Endothelial cell of umbilical vein (primary cell): Measurements from ENCODE around the gene SP3. TPM values are rescaled to one million over a fixed set of nuclear protein-coding genes. Genes with fewer than 3 reads are reported as not detected.

Experiments used
- BruUV-seq: library from RNA; stranded (reverse); fragments of 400-500 nt; replicated peaks from 2 replicates; lab custom pipeline; 2021; lab: Mats Ljungman, UMichigan
- CTCF ChIA-PET: fragments of 300-600, 350-600 bp; sonication (Branson Sonifier 250); formaldehyde crosslinking; loops from one replicate; lab custom pipeline; 2021; ENCODE audit warnings: antibody characterized with exemption, inconsistent platforms; lab: Charles Lee
- POLR2A ChIA-PET: fragments of 300-600, 350-600 bp; sonication (Branson Sonifier 250); formaldehyde crosslinking; loops from one replicate; lab custom pipeline; 2021; ENCODE audit warnings: antibody characterized with exemption, inconsistent platforms; lab: Charles Lee
- DNase-seq: peaks from one replicate; pipeline ENCODE4 v3.0.0-alpha.2; 2011; ENCODE audit warnings: low read depth, low spot score
- FAIRE-seq: peaks from 2 replicates; lab custom pipeline; 2011; peaks lifted over from hg19 to GRCh38; lab: Jason Lieb, UNC
- H2AFZ ChIP-seq: 2 replicates; pipeline ENCODE4 v1.6.0; 2012; ENCODE audit warnings: low read depth, low read length, control low read depth, inconsistent platforms
- H3K27ac ChIP-seq: 2 replicates; pipeline ENCODE4 v1.5.1; 2011; ENCODE audit warnings: low read depth, mild to moderate bottlenecking, control low read depth, low read length, moderate library complexity; ENCODE audit not compliant: insufficient read depth
- H3K27me3 ChIP-seq, 2 experiments: 2 replicates each; pipeline versions ENCODE4 v1.6.0 to v1.6.1; 2011; ENCODE audit warnings: low read length in 2 of 2, mixed read lengths in 1 of 2; ENCODE audit not compliant: control insufficient read depth in 2 of 2, insufficient read depth in 2 of 2
- H3K36me3 ChIP-seq, 2 experiments: 2 replicates in 1 of 2; 3 replicates in 1 of 2; pipeline ENCODE4 v1.5.1; 2011; ENCODE audit warnings: low read length in 2 of 2, mild to moderate bottlenecking in 1 of 2, moderate library complexity in 1 of 2; ENCODE audit not compliant: control insufficient read depth in 2 of 2, insufficient read depth in 2 of 2; ENCODE audit errors: extremely low read depth in 1 of 2
- H3K4me1 ChIP-seq: 3 replicates; pipeline ENCODE4 v1.5.1; 2011; ENCODE audit warnings: mild to moderate bottlenecking, low read length; ENCODE audit not compliant: control insufficient read depth, insufficient read depth; ENCODE audit errors: extremely low read depth
- H3K4me2 ChIP-seq: 2 replicates; pipeline ENCODE4 v1.6.1; 2011; ENCODE audit warnings: low read length, control low read depth, mixed read lengths; ENCODE audit not compliant: insufficient read depth
- H3K4me3 ChIP-seq, 3 experiments: fragments of 200-600 bp in 1 of 3; sonication (generic), shearing (Covaris generic) in 1 of 3; replicated peaks in 1 of 3; 2 replicates each; pipeline ENCODE4 v1.5.1; 2011 to 2016; ENCODE audit warnings: control low read depth in 3 of 3, low read length in 3 of 3, mild to moderate bottlenecking in 2 of 3, inconsistent platforms in 1 of 3, low read depth in 1 of 3, moderate library complexity in 1 of 3; ENCODE audit not compliant: insufficient read depth in 1 of 3
- H3K79me2 ChIP-seq: 2 replicates; pipeline ENCODE4 v1.6.0; 2012; ENCODE audit warnings: low read length, inconsistent platforms; ENCODE audit not compliant: control insufficient read depth, insufficient read depth
- H3K9ac ChIP-seq: replicated peaks from 2 replicates; pipeline ENCODE3; 2011; ENCODE audit warnings: low read length, control low read depth; ENCODE audit not compliant: insufficient read depth; ENCODE audit errors: extremely low read depth
- H3K9me1 ChIP-seq: replicated peaks from 3 replicates; pipeline ENCODE4 v1.6.0; 2011; ENCODE audit warnings: mild to moderate bottlenecking, low read length; ENCODE audit not compliant: control insufficient read depth, insufficient read depth; ENCODE audit errors: extremely low read depth
- H3K9me3 ChIP-seq: replicated peaks from 2 replicates; pipeline ENCODE4 v1.5.1; 2012; ENCODE audit warnings: low read length, inconsistent platforms; ENCODE audit not compliant: control insufficient read depth, insufficient read depth
- H4K20me1 ChIP-seq: replicated peaks from 2 replicates; pipeline ENCODE3; 2011; ENCODE audit warnings: mild to moderate bottlenecking, low read length; ENCODE audit not compliant: control insufficient read depth, insufficient read depth; ENCODE audit errors: extremely low read depth
- CTCF ChIP-seq, 2 donors: IDR thresholded peaks; 1 replicate in 1 of 2; 2 replicates in 1 of 2; pipeline ENCODE4 v1.5.1; 2011; ENCODE audit warnings: low read length in 2 of 2, mild to moderate bottlenecking in 2 of 2, moderate library complexity in 2 of 2, control low read depth in 1 of 2, inconsistent platforms in 1 of 2, low read depth in 1 of 2; ENCODE audit not compliant: insufficient read depth in 1 of 2; ENCODE audit errors: extremely low read depth in 1 of 2
- EZH2 ChIP-seq: IDR thresholded peaks from 2 replicates; pipeline ENCODE4 v1.6.1; 2012; ENCODE audit warnings: borderline replicate concordance, low read depth, mild to moderate bottlenecking, moderate library complexity, low read length, inconsistent platforms; ENCODE audit not compliant: severe bottlenecking
- FOS ChIP-seq: IDR thresholded peaks from 2 replicates; pipeline ENCODE4 v1.6.1; 2011; ENCODE audit warnings: mild to moderate bottlenecking, low read length, moderate library complexity, borderline replicate concordance; ENCODE audit not compliant: insufficient read depth
- GATA2 ChIP-seq: IDR thresholded peaks from 2 replicates; pipeline ENCODE4 v1.7.0; 2011; ENCODE audit warnings: low read depth, mild to moderate bottlenecking, moderate library complexity, mixed read lengths, low read length; ENCODE audit not compliant: insufficient read length, insufficient read depth
- JUN ChIP-seq: IDR thresholded peaks from 2 replicates; pipeline ENCODE4 v1.6.1; 2011; ENCODE audit warnings: borderline replicate concordance, low read depth; ENCODE audit not compliant: insufficient read length, insufficient read depth
- MAX ChIP-seq: IDR thresholded peaks from 2 replicates; pipeline ENCODE4 v1.6.1; 2011; ENCODE audit not compliant: insufficient read depth, insufficient read length
- MYC ChIP-seq: IDR thresholded peaks from one replicate; pipeline ENCODE4 v1.6.1; 2011; ENCODE audit warnings: mild to moderate bottlenecking, low read depth, low read length
- POLR2A ChIP-seq: IDR thresholded peaks from 2 replicates; pipeline ENCODE4 v1.6.1; 2012; ENCODE audit warnings: low read depth, mild to moderate bottlenecking, control low read depth, low read length
- POLR2AphosphoS5 ChIP-seq: IDR thresholded peaks from 2 replicates; pipeline ENCODE4 v1.6.1; 2012; ENCODE audit warnings: low read depth, mild to moderate bottlenecking, control low read depth, low read length, moderate library complexity; ENCODE audit not compliant: insufficient read depth
- dilution Hi-C: fragments of 300-500 bp; cut with MboI; formaldehyde crosslinking; loops from one replicate; pipeline ENCODE4 v1.15.0; 2019; ENCODE audit warnings: low sequenced_read_pairs; ENCODE audit not compliant: extremely low pct_ligation_motif_present
- intact Hi-C: fragments of 100-400 bp; cut with micrococcal nuclease; formaldehyde crosslinking; loops from one replicate; pipeline ENCODE4 v1.10.0; 2022
- polyA plus RNA-seq, 4 experiments: library from polyadenylated mRNA; depleted of rRNA in 3 of 4; stranded (reverse) in 3 of 4; unstranded in 1 of 4; fragments of >200 nt; gene quantifications; 2 replicates each; pipeline versions ENCODE4 v1.2.1 to v1.2.3, GENCODE V29; 2011 to 2012; ENCODE audit warnings: missing spikeins in 1 of 4
- total RNA-seq: library from RNA; stranded (reverse); gene quantifications from 2 replicates; pipeline ENCODE4 v1.2.3, GENCODE V29; 2021

Gene SP3
- total and polyA plus RNA-seq, 2 donors (not counting 3 experiments of a cell fraction or from before 2014, with no cell fraction given): 23.9 to 59.0 TPM

GRCh38 chr2:173981520-173981919, 16.3 kb upstream of the SP3 start:
- Histone ChIP-seq H3K36me3 (no peaks in the 10 kb centered on the region), H3K9me3 (no peaks in the 10 kb centered on the region), H3K9me1 (no peaks in the 10 kb centered on the region), H3K4me1 (no peaks in the 10 kb centered on the region), H3K27ac (no peak overlapping the region), H3K27me3 (no peaks in the 10 kb centered on the region), H2AFZ (no peak overlapping the region), H4K20me1 (no peaks in the 10 kb centered on the region), H3K4me3 (no peak overlapping the region), H3K9ac (no peak overlapping the region), H3K79me2 (no peaks in the 10 kb centered on the region), H3K4me2 (no peak overlapping the region)
- no peak for FAIRE-seq
- dilution Hi-C loops (no loop called here), intact Hi-C loops (no loop called here)
- CTCF ChIA-PET: no interaction called here
- POLR2A ChIA-PET: no interaction called here
- DNase-seq: no peak
- BruUV-seq: no TSS peak
- no peak for TF ChIP-seq POLR2A
- no peak for TF ChIP-seq MAX
- no peak for TF ChIP-seq POLR2AphosphoS5
- TF ChIP-seq JUN: no peak
- no peak for TF ChIP-seq CTCF (IDR thresholded peaks at IDR 0.05; ENCODE audit: extremely low read depth in 1 of 2, insufficient read depth in 1 of 2, low read depth in 1 of 2, low read length in 2 of 2)
- TF ChIP-seq FOS: no peak
- TF ChIP-seq MYC: no peak
- TF ChIP-seq EZH2: no peak
- TF ChIP-seq GATA2: no peak
